K562 (cell line): ENCODE measurements around the gene NECAB2. TPM values are rescaled to one million over a fixed set of nuclear protein-coding genes. Genes with fewer than 3 reads are reported as not detected.
A peak's percentile ranks its signal among the peaks of the same experiment; 100 is the strongest.

Source experiments
- ATAC-seq: fragments of 200-7000 bp; cut with Tn5 transposase; 3 replicates; pipeline ENCODE4 v1.9.1; 2020; ENCODE audit warnings: moderate library complexity
- BruUV-seq: library from RNA; stranded (reverse); fragments of 400-500 nt; replicated peaks from 2 replicates; lab custom pipeline; 2021; lab: Mats Ljungman, UMichigan
- CTCF ChIA-PET: fragments of 300-600 bp; formaldehyde crosslinking; extraction: SDS; loops from one replicate; lab custom pipeline; 2021; ENCODE audit warnings: low intra/inter-chr PET ratio; lab: Yijun Ruan, JAX
- POLR2A ChIA-PET: fragments of 300-600, 350-650 bp; sonication (Branson Sonifier 250); formaldehyde crosslinking; extraction: SDS; loops from one replicate; lab custom pipeline; 2021; ENCODE audit warnings: antibody characterized with exemption, inconsistent platforms; lab: Yijun Ruan, JAX
- DNase-seq, 4 experiments: peaks; one replicate each; pipeline versions ENCODE4 v3.0.0 to v3.0.0-alpha.2; 2011 to 2018; ENCODE audit warnings: low spot score in 3 of 4, mixed read lengths in 3 of 4; ENCODE audit errors: extremely low read depth in 1 of 4
- FAIRE-seq: peaks from 2 replicates; lab custom pipeline; 2011; peaks lifted over from hg19 to GRCh38; lab: Jason Lieb, UNC
- H2AFZ ChIP-seq: 2 replicates; pipeline ENCODE4 v1.6.0; 2011; ENCODE audit warnings: low read depth, low read length, control low read depth, inconsistent platforms
- H3K27ac ChIP-seq: fragments of 200-600 bp; 3 replicates; pipeline ENCODE4 v1.8.0; 2011; ENCODE audit warnings: low read depth, mild to moderate bottlenecking, control low read depth, inconsistent platforms, low read length, moderate library complexity, mixed read lengths; ENCODE audit errors: extremely low read depth
- H3K27me3 ChIP-seq, 2 experiments: fragments of 300-600 bp in 1 of 2; 2 replicates in 1 of 2; 3 replicates in 1 of 2; pipeline versions ENCODE4 v1.6.0 to v1.8.0; 2011; ENCODE audit warnings: inconsistent platforms in 2 of 2, low read length in 2 of 2, mild to moderate bottlenecking in 1 of 2, mixed read lengths in 1 of 2, moderate library complexity in 1 of 2; ENCODE audit not compliant: control insufficient read depth in 2 of 2, insufficient read depth in 2 of 2
- H3K36me3 ChIP-seq: fragments of 300-600 bp; 3 replicates; pipeline ENCODE4 v1.8.0; 2011; ENCODE audit warnings: mild to moderate bottlenecking, low read length, inconsistent platforms; ENCODE audit not compliant: control insufficient read depth, insufficient read depth
- H3K4me1 ChIP-seq, 2 experiments: fragments of 200-600 bp in 1 of 2; replicated peaks in 1 of 2; 2 replicates in 1 of 2; 3 replicates in 1 of 2; pipeline versions ENCODE4 v1.5.1 to v1.8.0; 2011; ENCODE audit warnings: inconsistent platforms in 2 of 2, low read length in 2 of 2, mild to moderate bottlenecking in 1 of 2, mixed read lengths in 1 of 2, moderate library complexity in 1 of 2; ENCODE audit not compliant: control insufficient read depth in 2 of 2, insufficient read depth in 2 of 2
- H3K4me2 ChIP-seq: 2 replicates; pipeline ENCODE4 v1.6.1; 2011; ENCODE audit warnings: low read length, control low read depth, inconsistent platforms, mixed read lengths; ENCODE audit not compliant: insufficient read depth
- H3K4me3 ChIP-seq: fragments of 200-600 bp; sonication (generic), shearing (Covaris generic); 2 replicates; pipeline ENCODE4 v1.5.1; 2016; ENCODE audit warnings: control low read depth, inconsistent platforms
- H3K79me2 ChIP-seq: fragments of 200-600 bp; 3 replicates; pipeline ENCODE4 v1.8.0; 2011; ENCODE audit warnings: low read length, inconsistent platforms; ENCODE audit not compliant: control insufficient read depth, insufficient read depth
- H3K9ac ChIP-seq, 2 experiments: 2 replicates each; pipeline versions ENCODE4 v1.6.0 to v1.6.1; 2011; ENCODE audit warnings: low read depth in 2 of 2, low read length in 2 of 2, control low read depth in 1 of 2, inconsistent platforms in 1 of 2, mild to moderate bottlenecking in 1 of 2, mixed read lengths in 1 of 2; ENCODE audit not compliant: insufficient read depth in 1 of 2
- H3K9me1 ChIP-seq: one replicate; pipeline ENCODE4 v1.6.0; 2011; ENCODE audit warnings: inconsistent platforms, mild to moderate bottlenecking, low read length, moderate library complexity; ENCODE audit not compliant: control insufficient read depth, insufficient read depth
- H3K9me3 ChIP-seq: replicated peaks from 2 replicates; pipeline ENCODE4 v1.5.1; 2011; ENCODE audit warnings: low read depth, low read length, inconsistent platforms; ENCODE audit not compliant: control insufficient read depth, insufficient read depth
- H4K20me1 ChIP-seq: replicated peaks from 2 replicates; pipeline ENCODE4 v1.6.1; 2011; ENCODE audit warnings: low read length, inconsistent platforms, mixed read lengths; ENCODE audit not compliant: control insufficient read depth, insufficient read depth
- DMBX1 ChIP-seq: fragments of 250-450 bp; sonication (Bioruptor Pico); IDR thresholded peaks from 2 replicates; pipeline ENCODE4 v1.8.0; 2022; ENCODE audit warnings: inconsistent platforms, mild to moderate bottlenecking, moderate library complexity, borderline replicate concordance
- FOSL1 ChIP-seq: fragments of 200-800 bp; sonication (Bioruptor generic); conservative IDR thresholded peaks from 2 replicates; pipeline ENCODE4 v1.6.1; 2016; ENCODE audit warnings: missing genetic modification characterization, missing compliant biosample characterization
- HOXB6 ChIP-seq: fragments of 250-450 bp; sonication (Bioruptor Pico); IDR thresholded peaks from 2 replicates; pipeline ENCODE4 v1.5.1; 2022; ENCODE audit warnings: mild to moderate bottlenecking, borderline replicate concordance
- NELFE ChIP-seq: IDR thresholded peaks from 2 replicates; pipeline ENCODE4 v1.6.1; 2011; ENCODE audit warnings: mild to moderate bottlenecking; ENCODE audit not compliant: insufficient read depth, insufficient read length
- NR2C1 ChIP-seq, 2 experiments: fragments of 450-650 bp; IDR thresholded peaks; 2 replicates each; pipeline ENCODE4 v1.6.1; 2017; ENCODE audit warnings: mild to moderate bottlenecking in 2 of 2, antibody characterized with exemption in 1 of 2, inconsistent platforms in 1 of 2, missing compliant biosample characterization in 1 of 2, missing genetic modification characterization in 1 of 2
- PML ChIP-seq: IDR thresholded peaks from 2 replicates; pipeline ENCODE4 v1.6.1; 2012; ENCODE audit warnings: low read length, inconsistent platforms
- POLR2G ChIP-seq: fragments of 200-400 bp; formaldehyde crosslinking; IDR thresholded peaks from 2 replicates; pipeline ENCODE4 v1.6.1; 2017; ENCODE audit warnings: low read depth, mild to moderate bottlenecking, antibody characterized with exemption, low read length, moderate library complexity
- RFX7 ChIP-seq: fragments of 250-450 bp; sonication (Bioruptor Pico); IDR thresholded peaks from 2 replicates; pipeline ENCODE4 v1.5.1; 2021; ENCODE audit warnings: mild to moderate bottlenecking
- ZNF143 ChIP-seq: sonication (generic); formaldehyde crosslinking; IDR thresholded peaks from 2 replicates; pipeline ENCODE4 v1.9.0; 2022; ENCODE audit warnings: mild to moderate bottlenecking, missing genetic modification reagents
- WGBS: fragments of 100-300 bp; shearing (Covaris generic); methylation state at CpG from one replicate; pipeline ENCODE4 v1.1.6; 2016; ENCODE audit warnings: low coverage, mixed read lengths; ENCODE audit not compliant: insufficient coverage; ENCODE audit errors: missing lambda C conversion rate; 5-methylcytosine and 5-hydroxymethylcytosine counted together
- in situ Hi-C: fragments of 300-500 bp; cut with MboI; formaldehyde crosslinking; loops from 4 replicates; pipeline ENCODE4 v1.15.0; 2018; ENCODE audit warnings: inconsistent platforms, mixed read lengths
- intact Hi-C: fragments of 100-400 bp; cut with micrococcal nuclease; formaldehyde crosslinking; loops from 2 replicates; pipeline ENCODE4 v1.14.2; 2022
- polyA plus RNA-seq, 8 experiments: library from polyadenylated mRNA; depleted of rRNA in 4 of 8; stranded (reverse) in 5 of 8; unstranded in 3 of 8; fragments of >200 nt; fragmentation: Nextera tagmentation in 2 of 8; fragmentation: Illumina TruSeq in 1 of 8; extraction: Ambion mirVana in 2 of 8; extraction: Trizol in 1 of 8; gene quantifications; 2 replicates each; pipeline versions ENCODE4 v1.2.1 to v1.2.3, GENCODE V29; 2011 to 2014; ENCODE audit warnings: inconsistent platforms in 1 of 8, missing spikeins in 1 of 8
- total RNA-seq, 7 experiments: library from RNA; depleted of rRNA in 6 of 7; stranded (reverse); fragments of >200 nt in 6 of 7; fragmentation: Illumina TruSeq in 2 of 7; extraction: Trizol in 2 of 7; gene quantifications; 2 replicates each; pipeline versions ENCODE4 v1.2.1 to v1.2.3, GENCODE V29; 2011 to 2021; ENCODE audit warnings: low replicate concordance in 1 of 7
- TF ChIP-seq, protein P1 (sequence below): fragments of 450-650 bp; IDR thresholded peaks from 2 replicates; pipeline ENCODE4 v1.7.0; 2016; ENCODE audit warnings: borderline replicate concordance

NECAB2 gene
- total and polyA plus RNA-seq, 9 of the 15 experiments (the other 6 are each of a cell fraction or from before 2014, with no cell fraction given), result 0.03 to 0.28 TPM; not detected in 7

- Histone ChIP-seq H3K4me2 (no peak overlapping the region), H3K9ac (peak overlapping the region in 1 of 2 experiments; percentile 47; a peak in 1 of 4 replicates), H3K36me3 (no peaks in the 10 kb centered on the region), H4K20me1 (0 out of 2 replicates have a peak, but pooled peaks cover 3% of the 10 kb centered on the region), H3K79me2 (no peaks in the 10 kb centered on the region), H3K9me3 (no peaks in the 10 kb centered on the region), H3K27ac (no peak overlapping the region), H3K4me3 (no peak overlapping the region), H2AFZ (no peak overlapping the region), H3K9me1 (no peaks in the 10 kb centered on the region), H3K27me3 (peaks cover 22 to 25% of the 10 kb centered on the region in 2 experiments; a peak in 4 of 5 replicates), H3K4me1 (peaks cover 5 to 24% of the 10 kb centered on the region in 2 experiments)
- TF ChIP-seq POLR2G (no peak), RFX7 (CRISPR knock-in tag) (no peak), DMBX1 (no peak), NELFE (no peak), HOXB6 (CRISPR knock-in tag) (no peak), NR2C1 (IDR thresholded peaks at IDR 0.05) (no peak), NR2C1 (tag; IDR thresholded peaks at IDR 0.05) (no peak), FOSL1 (tag) (no peak), PML (no peak), ZNF143 (CRISPR knock-in tag) (no peak)
- TF ChIP-seq, protein P1, sequence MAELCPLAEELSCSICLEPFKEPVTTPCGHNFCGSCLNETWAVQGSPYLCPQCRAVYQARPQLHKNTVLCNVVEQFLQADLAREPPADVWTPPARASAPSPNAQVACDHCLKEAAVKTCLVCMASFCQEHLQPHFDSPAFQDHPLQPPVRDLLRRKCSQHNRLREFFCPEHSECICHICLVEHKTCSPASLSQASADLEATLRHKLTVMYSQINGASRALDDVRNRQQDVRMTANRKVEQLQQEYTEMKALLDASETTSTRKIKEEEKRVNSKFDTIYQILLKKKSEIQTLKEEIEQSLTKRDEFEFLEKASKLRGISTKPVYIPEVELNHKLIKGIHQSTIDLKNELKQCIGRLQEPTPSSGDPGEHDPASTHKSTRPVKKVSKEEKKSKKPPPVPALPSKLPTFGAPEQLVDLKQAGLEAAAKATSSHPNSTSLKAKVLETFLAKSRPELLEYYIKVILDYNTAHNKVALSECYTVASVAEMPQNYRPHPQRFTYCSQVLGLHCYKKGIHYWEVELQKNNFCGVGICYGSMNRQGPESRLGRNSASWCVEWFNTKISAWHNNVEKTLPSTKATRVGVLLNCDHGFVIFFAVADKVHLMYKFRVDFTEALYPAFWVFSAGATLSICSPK, result no peak
- ATAC-seq (no peak), DNase-seq (no peak), FAIRE-seq (no peak)
- no TSS peak for BruUV-seq
- ChIA-PET POLR2A (interaction anchor here (1.2 to 1.3 kb wide), 4 partner anchors 13 to 169 kb away, joined by 3 to 5 read pairs (median 4); partner anchors contain the start of gene MBTPS1), CTCF (no interaction called here)
- in situ Hi-C loops (no loop called here), intact Hi-C loops (no loop called here)
- WGBS, result 19% methylated on average over 14 of the region's 14 CpGs
These were observed 20.3 kb upstream of the NECAB2 start for GRCh38 chr16:83947642-83948234.
